H1 (cell line): ENCODE results near the gene HMCES. TPM values are rescaled to one million over a fixed set of nuclear protein-coding genes. Genes with fewer than 3 reads are reported as not detected.

Source experiments
- CTCF ChIA-PET: fragments of 300-600 bp; sonication (Branson Sonifier 250); formaldehyde crosslinking; loops from one replicate; lab custom pipeline; 2021; ENCODE audit not compliant: partially characterized antibody; lab: Charles Lee
- POLR2A ChIA-PET: fragments of 300-600 bp; sonication (Branson Sonifier 250); formaldehyde crosslinking; loops from one replicate; lab custom pipeline; 2021; ENCODE audit warnings: inconsistent platforms; ENCODE audit not compliant: partially characterized antibody; lab: Charles Lee
- DNase-seq, 2 experiments: peaks; one replicate each; pipeline versions ENCODE4 v3.0.0 to v3.0.0-alpha.2; 2010 to 2022; ENCODE audit warnings: low spot score in 2 of 2, low read depth in 1 of 2, mixed read lengths in 1 of 2
- FAIRE-seq: peaks from 2 replicates; lab custom pipeline; 2011; peaks lifted over from hg19 to GRCh38; lab: Jason Lieb, UNC
- H2AFZ ChIP-seq: 2 replicates; pipeline ENCODE4 v1.8.1; 2012; ENCODE audit warnings: low read length, inconsistent platforms
- H2AK5ac ChIP-seq: 2 replicates; pipeline ENCODE4 v1.6.1; 2013; ENCODE audit warnings: low read depth, low read length
- H2BK120ac ChIP-seq: replicated peaks from 2 replicates; pipeline ENCODE3; 2013; ENCODE audit warnings: low read depth, low read length, inconsistent platforms
- H2BK12ac ChIP-seq: 2 replicates; pipeline ENCODE4 v1.6.1; 2013; ENCODE audit warnings: low read depth, low read length
- H2BK15ac ChIP-seq: 2 replicates; pipeline ENCODE4 v1.6.1; 2013; ENCODE audit warnings: low read length
- H2BK20ac ChIP-seq: 2 replicates; pipeline ENCODE4 v1.6.1; 2013; ENCODE audit warnings: low read length
- H2BK5ac ChIP-seq: 2 replicates; pipeline ENCODE4 v1.6.1; 2013; ENCODE audit warnings: low read depth, low read length
- H3K14ac ChIP-seq: 2 replicates; pipeline ENCODE4 v1.6.1; 2013; ENCODE audit warnings: inconsistent platforms; ENCODE audit not compliant: insufficient read length
- H3K18ac ChIP-seq: 2 replicates; pipeline ENCODE4 v1.6.1; 2013; ENCODE audit warnings: low read length; ENCODE audit errors: extremely low read depth
- H3K23ac ChIP-seq: 2 replicates; pipeline ENCODE4 v1.6.1; 2013; ENCODE audit warnings: inconsistent platforms; ENCODE audit not compliant: insufficient read length
- H3K23me2 ChIP-seq: 2 replicates; pipeline ENCODE4 v1.6.1; 2013; ENCODE audit warnings: low read depth, low read length
- H3K27ac ChIP-seq: 2 replicates; pipeline ENCODE4 v1.6.1; 2011; ENCODE audit warnings: low read depth, low read length, inconsistent platforms
- H3K27me3 ChIP-seq, 4 experiments: replicated peaks in 1 of 4; 1 replicate in 1 of 4; 2 replicates in 3 of 4; pipeline versions ENCODE4 v1.6.1 to v1.8.1; 2011 to 2013; ENCODE audit warnings: low read length in 3 of 4, mild to moderate bottlenecking in 3 of 4, inconsistent platforms in 2 of 4, mixed read lengths in 2 of 4, moderate library complexity in 1 of 4; ENCODE audit not compliant: control insufficient read depth in 3 of 4, insufficient read depth in 3 of 4; ENCODE audit errors: extremely low read depth in 1 of 4
- H3K36me3 ChIP-seq, 4 experiments: 2 replicates each; pipeline versions ENCODE4 v1.6.1 to v1.8.1; 2011 to 2013; ENCODE audit warnings: mild to moderate bottlenecking in 4 of 4, low read length in 3 of 4, moderate library complexity in 2 of 4, control low read depth in 1 of 4, inconsistent platforms in 1 of 4; ENCODE audit not compliant: insufficient read depth in 4 of 4, control insufficient read depth in 2 of 4
- H3K4ac ChIP-seq: replicated peaks from 2 replicates; pipeline ENCODE3; 2013; ENCODE audit warnings: low read length, low read depth, mixed read lengths, inconsistent platforms; ENCODE audit not compliant: insufficient read length
- H3K4me1 ChIP-seq, 4 experiments: replicated peaks in 1 of 4; 1 replicate in 1 of 4; 2 replicates in 3 of 4; pipeline versions ENCODE4 v1.6.1 to v1.8.1; 2011 to 2013; ENCODE audit warnings: low read length in 3 of 4, inconsistent platforms in 2 of 4, mixed read lengths in 1 of 4; ENCODE audit not compliant: insufficient read depth in 4 of 4, control insufficient read depth in 3 of 4
- H3K4me2 ChIP-seq, 2 experiments: 2 replicates each; pipeline versions ENCODE4 v1.6.1 to v1.8.1; 2011 to 2013; ENCODE audit warnings: low read depth in 2 of 2, low read length in 2 of 2, control low read depth in 1 of 2, inconsistent platforms in 1 of 2, mild to moderate bottlenecking in 1 of 2; ENCODE audit not compliant: insufficient read depth in 1 of 2
- H3K4me3 ChIP-seq, 4 experiments: fragments of 200-600, 300-600 bp in 1 of 4; sonication (generic), shearing (Covaris generic), sonication (Bioruptor Twin) in 1 of 4; 2 replicates each; pipeline versions ENCODE4 v1.5.1 to v1.8.1; 2011 to 2016; ENCODE audit warnings: low read length in 4 of 4, low read depth in 3 of 4, control low read depth in 2 of 4, inconsistent platforms in 2 of 4, mild to moderate bottlenecking in 2 of 4, mixed read lengths in 1 of 4, moderate library complexity in 1 of 4; ENCODE audit not compliant: insufficient read depth in 2 of 4; ENCODE audit errors: extremely low read depth in 1 of 4
- H3K56ac ChIP-seq: replicated peaks from 2 replicates; pipeline ENCODE3; 2013; ENCODE audit warnings: low read depth, mild to moderate bottlenecking, mixed read lengths, low read length, inconsistent platforms; ENCODE audit not compliant: insufficient read length
- H3K79me1 ChIP-seq: 2 replicates; pipeline ENCODE4 v1.6.1; 2013; ENCODE audit warnings: low read depth, low read length, control low read depth
- H3K79me2 ChIP-seq, 2 experiments: 2 replicates each; pipeline versions ENCODE4 v1.6.1 to v1.8.1; 2012 to 2013; ENCODE audit warnings: low read length in 2 of 2, mild to moderate bottlenecking in 2 of 2, inconsistent platforms in 1 of 2; ENCODE audit not compliant: insufficient read depth in 2 of 2, control insufficient read depth in 1 of 2
- H3K9ac ChIP-seq, 4 experiments: replicated peaks in 1 of 4; 1 replicate in 1 of 4; 2 replicates in 3 of 4; pipeline versions ENCODE4 v1.6.1 to v1.8.1; 2011 to 2013; ENCODE audit warnings: low read depth in 3 of 4, low read length in 3 of 4, control low read depth in 2 of 4, mild to moderate bottlenecking in 2 of 4, moderate library complexity in 2 of 4, inconsistent platforms in 1 of 4; ENCODE audit errors: extremely low read depth in 1 of 4
- H3K9me3 ChIP-seq, 2 experiments: 2 replicates each; pipeline versions ENCODE4 v1.6.1 to v1.8.1; 2012 to 2013; ENCODE audit warnings: mild to moderate bottlenecking in 2 of 2, moderate library complexity in 2 of 2, control low read depth in 1 of 2, inconsistent platforms in 1 of 2, low read depth in 1 of 2, low read length in 1 of 2, mixed read lengths in 1 of 2; ENCODE audit not compliant: insufficient read depth in 2 of 2
- H4K20me1 ChIP-seq, 2 experiments: replicated peaks in 1 of 2; 2 replicates each; pipeline versions ENCODE3 to v1.8.1; 2011 to 2013; ENCODE audit warnings: inconsistent platforms in 2 of 2, low read length in 2 of 2, mild to moderate bottlenecking in 1 of 2; ENCODE audit not compliant: insufficient read depth in 2 of 2, control insufficient read depth in 1 of 2
- H4K5ac ChIP-seq: 2 replicates; pipeline ENCODE4 v1.6.1; 2013; ENCODE audit warnings: low read length, low read depth, mixed read lengths, inconsistent platforms; ENCODE audit not compliant: insufficient read length
- H4K8ac ChIP-seq: 2 replicates; pipeline ENCODE4 v1.8.0; 2013; ENCODE audit warnings: mild to moderate bottlenecking, moderate library complexity, low read length, inconsistent platforms; ENCODE audit not compliant: insufficient read depth; ENCODE audit errors: extremely low read depth
- H4K91ac ChIP-seq: replicated peaks from 2 replicates; pipeline ENCODE3; 2013; ENCODE audit warnings: low read length, mixed read lengths, inconsistent platforms; ENCODE audit not compliant: insufficient read length
- CBX5 ChIP-seq: fragments of 300-800, 300-1000 bp; sonication (generic); IDR thresholded peaks from 2 replicates; pipeline ENCODE4 v1.7.1; 2016; ENCODE audit warnings: antibody characterized with exemption, low read length, low read depth
- POLR2AphosphoS5 ChIP-seq: IDR thresholded peaks from 2 replicates; pipeline ENCODE4 v1.6.1; 2011; ENCODE audit warnings: low read depth, low read length
- SRF ChIP-seq: IDR thresholded peaks from 2 replicates; pipeline ENCODE4 v1.6.1; 2011; ENCODE audit warnings: mild to moderate bottlenecking, low read depth, low read length, moderate library complexity
- SUZ12 ChIP-seq: fragments of 200-600 bp; sonication (generic); IDR thresholded peaks from 2 replicates; pipeline ENCODE4 v1.6.1; 2012; ENCODE audit warnings: mild to moderate bottlenecking, inconsistent platforms, low read length, moderate library complexity, mixed read lengths
- WGBS, 2 experiments: shearing (Covaris generic) in 1 of 2; methylation state at CpG; one replicate each; pipeline versions ENCODE4 v1.1.6 to v1.1.7; 2013 to 2015; ENCODE audit warnings: low lambda C conversion rate in 2 of 2, mixed read lengths in 2 of 2, inconsistent platforms in 1 of 2, low coverage in 1 of 2, missing lambda C conversion rate in 1 of 2; ENCODE audit not compliant: insufficient replicate concordance in 2 of 2, insufficient coverage in 1 of 2, insufficient read length in 1 of 2; ENCODE audit errors: extremely low coverage in 1 of 2, missing lambda C conversion rate in 1 of 2; 5-methylcytosine and 5-hydroxymethylcytosine counted together
- polyA plus RNA-seq, 7 experiments: library from polyadenylated mRNA; depleted of rRNA in 3 of 7; stranded (reverse) in 5 of 7; unstranded in 2 of 7; fragments of >200 nt in 5 of 7; fragments of 200-250 nt in 2 of 7; gene quantifications; 1 replicate in 5 of 7; 2 replicates in 1 of 7; 4 replicates in 1 of 7; pipeline versions ENCODE4 v1.2.1 to v1.2.3, GENCODE V29; 2011 to 2013; ENCODE audit warnings: missing spikeins in 2 of 7, mixed read lengths in 2 of 7
- total RNA-seq: library from RNA; stranded (reverse); fragmentation: NEBNext Ultra II Directional; extraction: Animal tissue kit (Norgen Biotek cat#: 25700); gene quantifications from 2 replicates; pipeline ENCODE4 v1.2.1, GENCODE V29; 2021

The HMCES gene
- total and polyA plus RNA-seq, 2 of the 8 experiments (the other 6 are each of a cell fraction or from before 2014, with no cell fraction given): 27.6 to 49.5 TPM

GRCh38 chr3:129277829-129278271, 820 bp upstream of the HMCES start:
- Histone ChIP-seq H2AK5ac (peak overlapping the region; percentile 60; the same call in 1 of the 2 replicates), H3K9me3 (no peaks in the 10 kb centered on the region), H2BK15ac (0 out of 2 replicates have a peak overlapping the region, but pooled peaks have one; percentile 63), H3K9ac (peak overlapping the region in 3 of 4 experiments; percentile 70 to 85 (median 77); a peak in 5 of 7 replicates), H2BK120ac (peak overlapping the region; percentile 50), H3K79me2 (peaks cover 0 to 7% of the 10 kb centered on the region in 2 experiments; a peak in 2 of 4 replicates), H3K14ac (no peak overlapping the region), H4K91ac (peak overlapping the region; percentile 63), H3K27me3 (no peaks in the 10 kb centered on the region), H3K4me2 (peak overlapping the region; percentile 87 to 99), H3K36me3 (peaks cover 7 to 42% (median 29%) of the 10 kb centered on the region in 4 experiments; a peak in 7 of 8 replicates), H3K4me1 (peaks cover 0 to 13% (median 6%) of the 10 kb centered on the region in 4 experiments; a peak in 6 of 7 replicates), H3K23me2 (peaks cover 7% of the 10 kb centered on the region; the same call in 1 of the 2 replicates), H2AFZ (peak overlapping the region; percentile 77; the same call in 1 of the 2 replicates), H2BK20ac (no peak overlapping the region), H4K5ac (peak overlapping the region; percentile 49), H2BK12ac (no peak overlapping the region; the same call in 1 of the 2 replicates), H3K4ac (no peak overlapping the region), H3K27ac (peak overlapping the region; percentile 89), H3K79me1 (no peaks in the 10 kb centered on the region), H3K56ac (peak overlapping the region; percentile 51), H3K23ac (no peak overlapping the region), H3K4me3 (peak overlapping the region; percentile 92 to 96 (median 94)), H4K20me1 (no peaks in the 10 kb centered on the region), H3K18ac (peak overlapping the region; percentile 75; the same call in 1 of the 2 replicates), H2BK5ac (peak overlapping the region; percentile 92), H4K8ac (peak overlapping the region; percentile 92; the same call in 1 of the 2 replicates)
- TF ChIP-seq CBX5 (no peak), SUZ12 (no peak), SRF (no peak), POLR2AphosphoS5 (peak; percentile 16; the same call in 1 of the 2 replicates)
- ChIA-PET POLR2A (interaction anchor here (0.8 to 5.4 kb wide), 13 partner anchors 11 to 210 kb away, joined by 3 to 92 read pairs (median 4); partner anchors contain the start of gene RAB43), CTCF (interaction anchor here (0.8 to 3.0 kb wide), 5 partner anchors 12 to 51 kb away, joined by 3 to 13 read pairs (median 3); partner anchors contain the start of gene COPG1)
- DNase-seq (peak in 1 of 2 experiments; percentile 56), FAIRE-seq (no peak)
- WGBS, 2 experiments: 71% methylated on average over 11 of the region's 11 CpGs; no CpG with 5 or more reads in 1 of the 2 experiments
